Stomach smooth muscle (tissue), 2 donors: ENCODE data around the gene NBAS.

ENCODE experiments used
- H3K27ac ChIP-seq: one replicate; pipeline ENCODE4 v1.7.0; 2013; ENCODE audit warnings: mild to moderate bottlenecking, low read length, inconsistent platforms
- H3K27me3 ChIP-seq, 2 donors: one replicate each; pipeline ENCODE4 v1.7.0; 2013; ENCODE audit warnings: low read length in 2 of 2; ENCODE audit not compliant: insufficient read depth in 2 of 2, control insufficient read depth in 1 of 2
- H3K36me3 ChIP-seq, 2 donors: one replicate each; pipeline ENCODE4 v1.7.0; 2013; ENCODE audit warnings: low read length in 2 of 2; ENCODE audit not compliant: control insufficient read depth in 2 of 2, insufficient read depth in 2 of 2
- H3K4me1 ChIP-seq: one replicate; pipeline ENCODE4 v1.7.0; 2013; ENCODE audit warnings: low read length; ENCODE audit not compliant: control insufficient read depth, insufficient read depth
- H3K4me3 ChIP-seq, 2 donors: one replicate each; pipeline ENCODE4 v1.7.0; 2013; ENCODE audit warnings: low read length in 2 of 2
- H3K9ac ChIP-seq, 2 donors: one replicate each; pipeline ENCODE4 v1.7.0; 2013; ENCODE audit warnings: low read length in 2 of 2, mild to moderate bottlenecking in 1 of 2
- H3K9me3 ChIP-seq, 2 donors: one replicate each; pipeline ENCODE4 v1.7.0; 2013; ENCODE audit warnings: low read length in 2 of 2; ENCODE audit not compliant: control insufficient read depth in 2 of 2
- donor health status: healthy.
- donor health status: Pancreatic carcinoma.

Gene NBAS

GRCh38 chr2:15560988-15561573 lies at the start of gene NBAS:
Gene NBAS (minus strand): TSS chr2:15561334. CDS start chr2:15561304, 30 bp downstream.
- Histone ChIP-seq H3K9ac (peak within 1 kb of the TSS; percentile 75 to 93), H3K4me1 (no peaks in the 10 kb centered on the region), H3K36me3 (no peaks in the 10 kb centered on the region), H3K27ac (peak within 1 kb of the TSS; percentile 50), H3K9me3 (no peaks in the 10 kb centered on the region), H3K27me3 (no peaks in the 10 kb centered on the region), H3K4me3 (peak within 1 kb of the TSS; percentile 92 to 99)

DNA sequence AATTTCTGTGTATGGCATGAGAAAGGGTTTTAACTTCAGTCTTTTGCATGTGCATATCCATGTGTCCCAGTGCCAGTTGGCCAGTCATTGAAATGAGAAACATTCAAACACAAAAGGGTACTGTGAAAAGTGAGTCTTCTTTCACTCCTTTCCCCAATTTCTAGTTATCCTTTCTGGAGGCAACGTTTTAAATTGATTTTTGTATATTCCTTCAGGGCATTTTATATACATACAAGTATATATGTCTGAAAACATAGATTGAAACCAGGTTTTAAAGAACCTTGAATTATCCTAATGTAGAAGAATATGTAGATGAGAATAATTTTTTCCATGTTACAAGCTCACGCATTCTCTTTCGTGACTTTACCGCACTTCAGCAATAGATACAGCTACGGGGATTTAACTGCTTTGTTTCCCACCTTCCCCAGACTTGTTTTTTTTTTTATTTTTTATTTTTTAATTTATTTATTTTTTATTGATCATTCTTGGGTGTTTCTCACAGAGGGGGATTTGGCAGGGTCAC lies 49.4 kb upstream of the NBAS start:
- Histone ChIP-seq H3K36me3 (peaks cover 18 to 39% of the 10 kb centered on the region in 2 donors), H3K27me3 (no peaks in the 10 kb centered on the region), H3K9ac (no peak overlapping the region), H3K27ac (no peak overlapping the region), H3K4me3 (no peak overlapping the region), H3K9me3 (no peaks in the 10 kb centered on the region), H3K4me1 (no peaks in the 10 kb centered on the region)

DNA sequence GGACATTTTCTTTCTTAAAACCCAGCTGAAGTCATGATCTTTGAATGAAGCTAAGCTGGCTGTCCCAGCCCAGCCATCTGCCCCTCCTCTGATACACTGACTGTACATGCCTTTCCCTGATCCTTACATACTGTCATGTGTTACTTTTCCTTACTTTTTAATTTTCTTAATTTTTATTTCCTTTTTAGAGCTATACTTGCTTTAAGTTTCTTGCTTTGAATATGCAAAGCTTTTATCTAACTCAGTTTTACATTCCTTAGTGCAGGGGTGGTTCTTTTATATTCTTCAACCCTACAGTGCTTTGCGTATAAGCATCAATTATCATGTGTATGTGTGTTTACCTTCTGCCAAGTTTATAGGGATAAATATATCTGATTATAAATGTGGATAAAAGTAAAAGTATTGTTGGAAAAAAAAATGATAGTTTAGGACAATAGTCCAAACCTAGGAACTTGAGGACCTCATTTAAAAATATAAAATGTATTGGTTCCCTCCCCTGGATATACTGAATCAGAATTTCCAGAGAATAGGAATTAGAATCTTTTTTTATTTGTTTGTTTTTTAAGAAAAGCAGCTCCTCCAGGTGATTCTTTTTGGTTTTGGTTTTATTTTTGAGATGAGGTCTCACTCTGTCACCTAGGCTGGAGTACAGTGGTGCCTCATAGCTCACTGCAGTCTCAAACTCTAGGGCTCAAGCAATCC lies 48.4 kb upstream of the NBAS start:
- H3K36me3 ChIP-seq: peaks cover 28 to 43% of the 10 kb centered on the region in 2 donors
- H3K9ac ChIP-seq: no peak overlapping the region
- no peaks in the 10 kb centered on the region for H3K4me1 ChIP-seq
- H3K27me3 ChIP-seq: no peaks in the 10 kb centered on the region
- H3K4me3 ChIP-seq: no peak overlapping the region
- no peaks in the 10 kb centered on the region for H3K9me3 ChIP-seq
- H3K27ac ChIP-seq: no peak overlapping the region

- H3K27me3 ChIP-seq: no peaks in the 10 kb centered on the region
- H3K27ac ChIP-seq: no peak overlapping the region
- H3K4me1 ChIP-seq: no peaks in the 10 kb centered on the region
- no peak overlapping the region for H3K4me3 ChIP-seq
- H3K36me3 ChIP-seq: peaks cover 28 to 54% of the 10 kb centered on the region in 2 donors
- no peak overlapping the region for H3K9ac ChIP-seq
- no peaks in the 10 kb centered on the region for H3K9me3 ChIP-seq
Measured at GRCh38 chr2:15608392-15608761, 47.2 kb upstream of the NBAS start.

DNA sequence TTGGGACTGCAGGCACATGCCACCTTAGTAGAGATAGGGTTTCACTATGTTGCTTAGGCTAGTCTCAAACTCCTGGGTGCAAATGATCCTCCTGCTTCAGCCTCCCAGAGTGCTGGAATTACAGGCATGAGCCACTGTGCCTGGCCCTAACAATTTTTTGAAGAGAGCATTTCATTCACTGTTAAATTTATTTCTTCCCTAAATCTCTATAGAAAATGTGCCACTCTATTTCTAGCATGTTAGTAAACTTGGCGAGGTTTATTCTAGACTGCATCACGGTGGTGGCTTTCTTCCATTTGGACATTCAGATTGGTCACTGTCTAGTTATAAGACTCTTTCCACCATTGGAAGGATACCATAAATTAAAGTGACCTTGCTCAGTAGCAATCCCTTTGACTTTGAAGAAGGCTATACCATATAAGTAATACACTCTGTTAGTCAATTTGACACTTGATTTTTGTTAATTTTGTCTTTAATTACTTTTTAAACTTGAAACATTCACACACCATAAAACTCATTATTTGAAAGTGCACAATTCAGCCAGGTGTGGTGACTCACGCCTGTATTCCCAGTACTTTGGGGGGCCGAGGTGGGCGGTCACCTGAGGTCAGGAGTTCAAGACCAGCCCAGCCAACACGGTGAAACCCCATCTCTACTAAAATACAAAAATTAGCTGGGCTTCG lies 46.7 kb upstream of the NBAS start:
- Histone ChIP-seq H3K9me3 (no peaks in the 10 kb centered on the region), H3K4me1 (no peaks in the 10 kb centered on the region), H3K27ac (no peak overlapping the region), H3K27me3 (no peaks in the 10 kb centered on the region), H3K4me3 (no peak overlapping the region), H3K36me3 (peaks cover 33 to 59% of the 10 kb centered on the region in 2 donors), H3K9ac (no peak overlapping the region)

DNA sequence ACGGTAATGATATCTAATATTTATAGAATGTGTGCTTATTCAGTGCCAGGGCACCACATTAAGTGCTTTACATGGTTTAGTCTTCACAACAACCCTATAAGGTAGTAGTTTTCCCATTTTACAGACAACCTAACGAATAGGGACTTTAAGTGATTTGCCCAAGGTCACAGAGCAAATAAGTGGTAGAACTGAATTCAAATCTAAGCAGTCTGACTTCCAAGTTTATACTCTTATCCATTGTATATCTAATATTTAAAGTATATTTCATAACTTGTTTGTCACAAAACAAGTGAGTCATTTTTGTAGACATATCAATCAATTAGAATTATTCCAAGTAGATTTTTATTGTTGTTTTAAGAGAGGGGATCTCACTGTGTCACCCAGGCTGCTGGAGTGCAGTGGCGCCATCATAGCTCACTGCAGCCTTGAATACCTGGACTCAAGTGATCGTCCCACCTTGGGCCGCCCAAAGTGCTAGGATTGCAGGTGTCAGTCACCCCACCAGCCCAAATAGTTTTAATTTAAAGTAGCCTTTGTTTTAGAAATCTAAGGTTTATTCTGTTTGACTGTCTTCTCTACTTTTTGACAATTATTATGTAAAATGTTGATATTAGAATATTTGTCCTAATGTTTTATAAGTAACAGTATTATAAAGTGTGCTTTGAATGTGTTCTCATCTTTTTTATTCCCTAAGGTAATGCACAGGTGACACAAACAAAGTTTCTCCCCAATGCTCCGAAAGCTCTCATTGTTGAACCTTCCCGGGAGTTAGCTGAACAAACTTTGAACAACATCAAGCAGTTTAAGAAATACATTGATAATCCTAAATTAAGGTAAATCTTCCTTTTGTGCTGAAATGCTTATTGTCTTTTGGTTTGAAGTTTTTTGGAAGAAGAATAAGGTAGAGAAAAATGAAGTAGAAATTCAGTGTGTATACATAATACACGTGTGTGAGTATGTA lies 45.6 kb upstream of the NBAS start:
- Histone ChIP-seq H3K9ac (no peak overlapping the region), H3K36me3 (peaks cover 42 to 68% of the 10 kb centered on the region in 2 donors), H3K4me3 (no peak overlapping the region), H3K27me3 (no peaks in the 10 kb centered on the region), H3K9me3 (no peaks in the 10 kb centered on the region), H3K27ac (no peak overlapping the region), H3K4me1 (no peaks in the 10 kb centered on the region)

- no peak overlapping the region for H3K4me3 ChIP-seq
- peaks cover 52 to 78% of the 10 kb centered on the region in 2 donors for H3K36me3 ChIP-seq
- H3K27me3 ChIP-seq: no peaks in the 10 kb centered on the region
- H3K4me1 ChIP-seq: no peaks in the 10 kb centered on the region
- no peak overlapping the region for H3K9ac ChIP-seq
- no peak overlapping the region for H3K27ac ChIP-seq
- no peaks in the 10 kb centered on the region for H3K9me3 ChIP-seq
Measured at GRCh38 chr2:15605721-15606120, 44.6 kb upstream of the NBAS start.

DNA sequence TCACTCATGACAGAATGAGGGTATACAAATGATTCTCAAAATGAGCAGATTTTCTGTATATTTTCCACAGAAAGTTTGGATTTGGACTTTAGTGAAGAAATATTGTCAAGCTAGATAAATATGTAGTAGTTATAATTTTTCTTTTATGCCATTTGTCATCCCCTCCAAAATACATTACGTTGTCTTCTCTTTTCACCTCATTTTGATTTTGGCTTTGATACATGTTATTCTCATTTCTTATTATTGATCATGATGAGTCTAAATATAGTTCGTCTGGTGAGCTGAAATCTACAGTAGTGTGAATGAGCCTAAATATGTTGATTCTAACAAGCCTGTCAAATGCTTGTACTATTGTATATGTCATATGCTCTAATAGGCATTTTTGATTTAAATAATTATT lies 42.8 kb upstream of the NBAS start:
- Histone ChIP-seq H3K9me3 (no peaks in the 10 kb centered on the region), H3K36me3 (peaks cover 60 to 74% of the 10 kb centered on the region in 2 donors), H3K4me1 (no peaks in the 10 kb centered on the region), H3K27me3 (no peaks in the 10 kb centered on the region), H3K9ac (no peak overlapping the region), H3K27ac (no peak overlapping the region), H3K4me3 (no peak overlapping the region)

- no peaks in the 10 kb centered on the region for H3K4me1 ChIP-seq
- H3K27me3 ChIP-seq: no peaks in the 10 kb centered on the region
- no peak overlapping the region for H3K27ac ChIP-seq
- no peak overlapping the region for H3K4me3 ChIP-seq
- no peak overlapping the region for H3K9ac ChIP-seq
- H3K36me3 ChIP-seq: peaks cover 58 to 76% of the 10 kb centered on the region in 2 donors
- no peaks in the 10 kb centered on the region for H3K9me3 ChIP-seq
Measured at GRCh38 chr2:15603044-15603765, 42.1 kb upstream of the NBAS start.

DNA sequence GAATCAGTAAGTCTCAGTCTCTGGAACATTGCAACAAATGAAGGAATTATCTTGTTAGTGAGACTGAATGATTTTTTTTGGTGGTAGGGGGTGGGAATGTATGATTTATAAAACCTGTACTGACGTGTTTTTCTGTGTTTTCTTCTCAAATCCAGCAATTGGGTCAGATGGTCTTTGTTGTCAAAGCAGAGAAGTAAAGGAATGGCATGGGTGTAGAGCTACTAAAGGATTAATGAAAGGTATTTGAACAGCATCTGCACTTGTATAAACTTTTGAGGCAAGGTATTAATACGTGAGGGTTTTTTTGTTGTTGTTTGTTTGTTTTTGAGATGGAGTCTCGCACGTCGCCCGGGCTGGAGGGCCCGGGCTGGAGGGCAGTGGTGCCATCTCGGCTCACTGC lies 41.3 kb upstream of the NBAS start:
- Histone ChIP-seq H3K4me3 (no peak overlapping the region), H3K36me3 (peaks cover 60 to 76% of the 10 kb centered on the region in 2 donors), H3K9me3 (no peaks in the 10 kb centered on the region), H3K4me1 (no peaks in the 10 kb centered on the region), H3K27ac (no peak overlapping the region), H3K27me3 (no peaks in the 10 kb centered on the region), H3K9ac (no peak overlapping the region)
